ENCODE data around the gene PAX2. TPM values are rescaled to one million over a fixed set of nuclear protein-coding genes. Genes with fewer than 3 reads are reported as not detected.
A peak's percentile ranks its signal among the peaks of the same experiment; 100 is the strongest.

The PAX2 gene
- total RNA-seq, 1 experiment from 2014 or later = not detected

- Histone ChIP-seq H4K5ac (ENCODE audit: insufficient read length, low read depth, low read length) (no peak overlapping the region), H3K9me3 (ENCODE audit: control insufficient read depth, low read depth, low read length) (no peaks in the 10 kb centered on the region), H3K18ac (ENCODE audit: insufficient read length, low read depth, low read length) (no peak overlapping the region), H2BK12ac (ENCODE audit: insufficient read length, low read depth, low read length) (no peak overlapping the region), H4K91ac (ENCODE audit: insufficient read length, low read depth, low read length) (no peak overlapping the region), H4K8ac (replicated peaks; ENCODE audit: insufficient read length, low read depth, low read length) (no peak overlapping the region), H2BK20ac (ENCODE audit: low read depth, low read length, poor library complexity, severe bottlenecking) (no peak overlapping the region), H3K23me2 (ENCODE audit: insufficient read length, low read depth, low read length, poor library complexity, severe bottlenecking) (peaks cover 14% of the 10 kb centered on the region), H3K27ac (ENCODE audit: insufficient read length, low read depth, low read length) (no peak overlapping the region), H2BK5ac (ENCODE audit: insufficient read length, low read length) (no peak overlapping the region), H3K79me1 (ENCODE audit: insufficient read depth, low read depth, low read length, poor library complexity, severe bottlenecking) (no peaks in the 10 kb centered on the region), H3K56ac (ENCODE audit: insufficient read length, low read depth, low read length) (no peak overlapping the region), H2BK120ac (ENCODE audit: low read depth, low read length, poor library complexity, severe bottlenecking) (no peak overlapping the region), H3K79me2 (ENCODE audit: insufficient read depth, low read length) (no peaks in the 10 kb centered on the region), H3K9ac (ENCODE audit: extremely low read depth, insufficient read length, low read length) (no peak overlapping the region), H4K20me1 (ENCODE audit: control insufficient read depth, insufficient read depth, insufficient read length) (peaks cover 2% of the 10 kb centered on the region), H2BK15ac (ENCODE audit: low read depth, low read length) (no peak overlapping the region), H3K14ac (ENCODE audit: insufficient read depth, low read length) (no peak overlapping the region), H3K23ac (ENCODE audit: insufficient read length, low read depth, low read length) (no peak overlapping the region), H3K27me3 (ENCODE audit: insufficient read depth, low read length) (peaks cover 94% of the 10 kb centered on the region), H2AK5ac (ENCODE audit: insufficient read length, low read length) (no peak overlapping the region), H3K4me2 (ENCODE audit: insufficient read depth, insufficient read length, low read length) (peak overlapping the region; percentile 38), H3K4ac (ENCODE audit: low read depth, low read length) (no peak overlapping the region), H3K4me1 (ENCODE audit: insufficient read depth, low read length) (no peaks in the 10 kb centered on the region), H3T11ph (ENCODE audit: low read length) (no peak overlapping the region), H2AFZ (ENCODE audit: low read length) (no peak overlapping the region)
- no peak for TF ChIP-seq CTCF (conservative IDR thresholded peaks at IDR 0.05)
- H3K4me3 Mint-ChIP-seq = peak overlapping the region; percentile 21 to 77; a peak in 4 of 5 replicates
- peaks cover 24 to 34% of the 10 kb centered on the region in 2 experiments for H3K4me1 Mint-ChIP-seq
- H3K27me3 Mint-ChIP-seq (ENCODE audit: low read depth) = peaks cover 23% of the 10 kb centered on the region
- peaks cover 0 to 2% (median 0%) of the 10 kb centered on the region in 3 experiments; a peak in 2 of 7 replicates for H3K36me3 Mint-ChIP-seq (ENCODE audit: insufficient read depth in 1 of 3, low read depth in 3 of 3)
- H3K9me3 Mint-ChIP-seq = peaks cover 0 to 4% of the 10 kb centered on the region in 2 experiments; a peak in 2 of 5 replicates
- no peak overlapping the region for H3K27ac Mint-ChIP-seq
- no CpG with 5 or more reads among the region's 58 CpGs for whole genome bisulfite sequencing (ENCODE audit: extremely low coverage, insufficient read length, low lambda C conversion rate)
- DNase-seq = no peak
Observed at GRCh38 chr10:100829097-100829870, 83.9 kb downstream of the PAX2 start.
